ENCODE results near the gene TMEM79.
A peak's percentile ranks its signal among the peaks of the same experiment; 100 is the strongest.

TMEM79 gene

GRCh38 chr1:156284757-156285156, 632 bp downstream of the TMEM79 start:
- no peak for DNase-seq (ENCODE audit: extremely low read depth, low read depth)
- no peak overlapping the region for H3K4me3 ChIP-seq (replicated peaks; ENCODE audit: low read depth, low read length)
- no peak for TF ChIP-seq CTCF (IDR thresholded peaks at IDR 0.05; ENCODE audit: low read depth, low read length, missing control alignments)

- H3K4me3 ChIP-seq (replicated peaks; ENCODE audit: low read depth, low read length) = no peak overlapping the region
- no peak for DNase-seq (ENCODE audit: extremely low read depth, low read depth)
- no peak for TF ChIP-seq CTCF (IDR thresholded peaks at IDR 0.05; ENCODE audit: low read depth, low read length, missing control alignments)
Measured at GRCh38 chr1:156285437-156285836, 1.3 kb downstream of the TMEM79 start.

GRCh38 chr1:156286061-156286460, 1.9 kb downstream of the TMEM79 start:
- no peak for DNase-seq (ENCODE audit: extremely low read depth, low read depth)
- no peak overlapping the region for H3K4me3 ChIP-seq (replicated peaks; ENCODE audit: low read depth, low read length)
- TF ChIP-seq CTCF (IDR thresholded peaks at IDR 0.05; ENCODE audit: low read depth, low read length, missing control alignments) = no peak

- no peak for TF ChIP-seq CTCF (IDR thresholded peaks at IDR 0.05; ENCODE audit: low read depth, low read length, missing control alignments)
- H3K4me3 ChIP-seq (replicated peaks; ENCODE audit: low read depth, low read length) = no peak overlapping the region
- no peak for DNase-seq (ENCODE audit: extremely low read depth, low read depth)
Measured at GRCh38 chr1:156289857-156290256, 5.7 kb downstream of the TMEM79 start.

- no peak for DNase-seq (ENCODE audit: extremely low read depth, low read depth)
- TF ChIP-seq CTCF (IDR thresholded peaks at IDR 0.05; ENCODE audit: low read depth, low read length, missing control alignments) = no peak
- H3K4me3 ChIP-seq (replicated peaks; ENCODE audit: low read depth, low read length) = peak overlapping the region; percentile 41
Measured at GRCh38 chr1:156291226-156292061, 7.3 kb downstream of the TMEM79 start.

- no peak overlapping the region for H3K4me3 ChIP-seq (replicated peaks; ENCODE audit: low read depth, low read length)
- no peak for TF ChIP-seq CTCF (IDR thresholded peaks at IDR 0.05; ENCODE audit: low read depth, low read length, missing control alignments)
- DNase-seq (ENCODE audit: extremely low read depth, low read depth) = no peak
Measured at GRCh38 chr1:156293098-156293434, 8.9 kb downstream of the TMEM79 start.

- no peak overlapping the region for H3K4me3 ChIP-seq (replicated peaks; ENCODE audit: low read depth, low read length)
- no peak for TF ChIP-seq CTCF (IDR thresholded peaks at IDR 0.05; ENCODE audit: low read depth, low read length, missing control alignments)
Measured at GRCh38 chr1:156293895-156294294, 9.8 kb downstream of the TMEM79 start.

More at GRCh38 chr1:156293895-156294294, 9.8 kb downstream of the TMEM79 start:
- no peak for DNase-seq (ENCODE audit: extremely low read depth, low read depth)

Measured in HFF-Myc (cell line).